Progenitor cell of endocrine pancreas (in vitro differentiated cells): ENCODE results near the gene TRIM62. TPM values are rescaled to one million over a fixed set of nuclear protein-coding genes. Genes with fewer than 3 reads are reported as not detected.

Experiments
- DNase-seq: peaks from one replicate; pipeline ENCODE4 v3.0.0; 2021; ENCODE audit warnings: low spot score; ENCODE audit not compliant: unreplicated experiment
- H3K27ac Mint-ChIP-seq: 2 replicates; pipeline ENCODE4 v1.8.0; 2021; ENCODE audit warnings: mild to moderate bottlenecking, moderate library complexity, mixed read lengths
- H3K27me3 Mint-ChIP-seq: 2 replicates; pipeline ENCODE4 v1.8.0; 2021; ENCODE audit warnings: mixed read lengths
- H3K36me3 Mint-ChIP-seq: 2 replicates; pipeline ENCODE4 v1.8.0; 2022; ENCODE audit warnings: mixed read lengths; ENCODE audit not compliant: insufficient read depth
- H3K4me1 Mint-ChIP-seq: 2 replicates; pipeline ENCODE4 v1.8.0; 2021; ENCODE audit warnings: low read depth, mixed read lengths
- H3K4me3 Mint-ChIP-seq: 2 replicates; pipeline ENCODE4 v1.8.0; 2021; ENCODE audit warnings: low read depth, mild to moderate bottlenecking, moderate library complexity, mixed read lengths
- H3K9me3 Mint-ChIP-seq: 2 replicates; pipeline ENCODE4 v1.8.0; 2021; ENCODE audit warnings: low read depth, mixed read lengths
- total RNA-seq: library from RNA; stranded (reverse); gene quantifications from 2 replicates; pipeline ENCODE4 v1.2.1, GENCODE V29; 2021
- TF ChIP-seq, protein P1 (sequence below): fragments of 200-600 bp; sonication (generic); IDR thresholded peaks from one replicate; pipeline ENCODE4 v1.5.0; 2021; ENCODE audit warnings: antibody characterized with exemption, mild to moderate bottlenecking; ENCODE audit not compliant: unreplicated experiment

The TRIM62 gene
- total RNA-seq, 1 donor from 2014 or later = 7.4 TPM

DNA sequence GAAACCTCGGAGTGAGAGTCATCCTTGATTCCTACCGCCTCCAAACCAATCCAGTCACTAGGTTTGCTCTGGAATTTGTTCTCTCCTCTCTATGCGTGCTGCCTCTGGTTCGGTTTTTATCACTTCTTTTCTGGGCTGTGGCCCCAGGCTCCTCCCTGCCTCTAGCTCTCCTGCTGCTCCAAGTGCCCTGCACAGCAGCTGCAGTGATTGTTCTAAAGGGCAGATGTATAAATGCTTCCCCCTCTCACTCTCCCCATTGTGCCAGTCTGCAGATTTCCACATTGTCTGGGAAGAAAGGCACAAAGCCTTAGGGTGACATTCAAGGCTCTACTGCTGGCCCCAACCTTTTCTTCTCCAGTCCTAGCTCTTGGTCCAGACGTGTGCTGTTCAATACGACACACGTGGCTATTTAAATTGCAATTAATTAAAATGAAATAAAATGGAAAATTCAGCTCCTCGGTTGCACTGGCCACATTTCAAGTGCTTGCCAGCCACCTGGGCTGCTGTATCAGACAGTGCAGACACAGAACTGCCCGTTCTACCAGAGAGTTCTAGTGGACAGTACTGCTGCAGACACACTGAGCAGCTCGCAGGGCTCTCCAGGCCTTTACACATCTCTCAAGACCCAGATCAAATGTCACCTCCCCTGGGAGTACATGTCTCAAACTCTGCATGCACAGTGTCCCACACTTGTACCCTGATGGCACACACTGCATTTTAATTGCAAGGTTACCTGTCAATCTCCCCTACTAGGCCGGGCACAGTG lies 12.4 kb downstream of the TRIM62 start:
- Mint-ChIP-seq H3K27ac (no peak overlapping the region), H3K36me3 (peaks cover 9% of the 10 kb centered on the region), H3K9me3 (peaks cover 3% of the 10 kb centered on the region), H3K4me3 (no peak overlapping the region), H3K27me3 (no peaks in the 10 kb centered on the region), H3K4me1 (peaks cover 2% of the 10 kb centered on the region)
- TF ChIP-seq, protein P1, sequence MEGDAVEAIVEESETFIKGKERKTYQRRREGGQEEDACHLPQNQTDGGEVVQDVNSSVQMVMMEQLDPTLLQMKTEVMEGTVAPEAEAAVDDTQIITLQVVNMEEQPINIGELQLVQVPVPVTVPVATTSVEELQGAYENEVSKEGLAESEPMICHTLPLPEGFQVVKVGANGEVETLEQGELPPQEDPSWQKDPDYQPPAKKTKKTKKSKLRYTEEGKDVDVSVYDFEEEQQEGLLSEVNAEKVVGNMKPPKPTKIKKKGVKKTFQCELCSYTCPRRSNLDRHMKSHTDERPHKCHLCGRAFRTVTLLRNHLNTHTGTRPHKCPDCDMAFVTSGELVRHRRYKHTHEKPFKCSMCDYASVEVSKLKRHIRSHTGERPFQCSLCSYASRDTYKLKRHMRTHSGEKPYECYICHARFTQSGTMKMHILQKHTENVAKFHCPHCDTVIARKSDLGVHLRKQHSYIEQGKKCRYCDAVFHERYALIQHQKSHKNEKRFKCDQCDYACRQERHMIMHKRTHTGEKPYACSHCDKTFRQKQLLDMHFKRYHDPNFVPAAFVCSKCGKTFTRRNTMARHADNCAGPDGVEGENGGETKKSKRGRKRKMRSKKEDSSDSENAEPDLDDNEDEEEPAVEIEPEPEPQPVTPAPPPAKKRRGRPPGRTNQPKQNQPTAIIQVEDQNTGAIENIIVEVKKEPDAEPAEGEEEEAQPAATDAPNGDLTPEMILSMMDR = no peak
- no peak for DNase-seq

DNA sequence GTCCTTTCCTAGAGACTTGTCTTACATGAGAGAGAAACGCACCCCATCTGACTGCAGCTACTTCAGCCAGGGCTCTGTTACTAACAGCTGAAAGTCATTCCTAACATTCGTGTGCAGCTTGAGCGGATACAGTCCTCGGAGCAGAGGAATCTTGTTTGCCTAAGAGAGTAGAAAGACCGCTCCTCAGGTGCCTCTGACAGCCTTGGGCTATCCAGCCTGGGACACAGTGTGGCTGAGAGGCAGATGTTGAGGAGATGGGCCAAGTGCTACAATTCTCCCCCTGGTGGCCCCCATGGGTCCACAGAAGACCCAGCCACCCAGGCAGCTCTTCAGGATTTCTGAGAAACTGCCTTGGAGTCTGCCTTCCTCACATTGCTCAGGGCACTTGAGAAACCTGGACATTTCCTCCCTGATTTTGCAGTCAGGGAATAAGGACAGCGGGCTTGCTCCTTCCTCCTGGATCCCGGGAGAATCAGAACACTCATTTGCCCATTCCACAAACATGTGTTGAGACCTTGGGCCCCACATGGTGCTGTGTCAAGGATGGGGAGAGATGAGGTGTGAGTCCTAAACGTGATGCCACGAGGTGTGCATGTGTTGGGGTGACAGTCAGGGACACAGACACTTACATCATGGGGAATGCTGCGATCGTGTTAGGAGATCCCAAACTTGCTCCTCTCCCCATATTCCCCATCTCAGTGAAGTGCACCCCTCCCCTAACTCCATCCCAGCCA lies 13.1 kb downstream of the TRIM62 start:
- Mint-ChIP-seq H3K4me3 (no peak overlapping the region), H3K27me3 (no peaks in the 10 kb centered on the region), H3K4me1 (peaks cover 4% of the 10 kb centered on the region), H3K9me3 (peaks cover 3% of the 10 kb centered on the region), H3K36me3 (peaks cover 9% of the 10 kb centered on the region), H3K27ac (no peak overlapping the region)
- TF ChIP-seq, protein P1 = no peak
- no peak for DNase-seq

DNA sequence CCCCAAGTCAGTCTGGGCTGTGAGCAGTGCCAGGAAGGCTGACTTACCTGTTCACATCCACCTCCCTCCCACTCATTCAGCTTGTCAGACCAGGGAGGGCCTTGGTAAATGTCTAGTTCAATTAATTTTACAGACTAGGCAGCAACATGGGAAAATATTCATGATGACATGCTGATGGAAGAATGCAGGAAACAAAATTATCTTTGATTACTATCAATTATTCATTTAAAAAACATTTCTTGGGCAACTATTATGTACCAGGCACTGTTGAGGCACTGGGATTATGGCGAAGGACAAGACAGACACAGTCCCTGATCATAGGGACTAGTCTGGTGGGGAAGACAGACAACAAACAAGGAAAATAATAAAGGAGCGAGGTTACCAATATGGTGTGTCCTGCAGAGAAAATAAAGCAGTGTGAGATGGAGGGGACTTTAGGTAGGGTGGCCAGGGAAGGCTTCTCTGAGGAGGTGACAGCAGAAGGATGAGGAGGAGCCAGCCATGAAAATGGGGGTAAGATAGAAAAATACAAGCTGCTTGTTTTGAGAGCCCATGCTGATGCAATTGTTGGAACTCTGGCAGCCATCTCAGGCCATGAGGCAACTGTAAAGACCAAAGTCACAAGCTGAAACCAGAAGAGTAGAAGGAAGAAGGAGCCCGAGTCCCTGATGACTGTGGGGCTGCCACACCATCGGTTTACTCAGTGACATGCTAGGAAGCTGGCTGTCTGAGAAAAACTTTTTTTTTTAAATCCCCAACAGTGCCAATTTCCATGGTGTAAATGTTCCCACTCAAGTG lies 14.0 kb downstream of the TRIM62 start:
- TF ChIP-seq, protein P1 = no peak
- H3K27ac Mint-ChIP-seq = no peak overlapping the region
- no peak overlapping the region for H3K4me3 Mint-ChIP-seq
- H3K36me3 Mint-ChIP-seq = peaks cover 9% of the 10 kb centered on the region
- no peak for DNase-seq
- peaks cover 3% of the 10 kb centered on the region for H3K9me3 Mint-ChIP-seq
- no peaks in the 10 kb centered on the region for H3K27me3 Mint-ChIP-seq
- H3K4me1 Mint-ChIP-seq = peaks cover 5% of the 10 kb centered on the region

DNA sequence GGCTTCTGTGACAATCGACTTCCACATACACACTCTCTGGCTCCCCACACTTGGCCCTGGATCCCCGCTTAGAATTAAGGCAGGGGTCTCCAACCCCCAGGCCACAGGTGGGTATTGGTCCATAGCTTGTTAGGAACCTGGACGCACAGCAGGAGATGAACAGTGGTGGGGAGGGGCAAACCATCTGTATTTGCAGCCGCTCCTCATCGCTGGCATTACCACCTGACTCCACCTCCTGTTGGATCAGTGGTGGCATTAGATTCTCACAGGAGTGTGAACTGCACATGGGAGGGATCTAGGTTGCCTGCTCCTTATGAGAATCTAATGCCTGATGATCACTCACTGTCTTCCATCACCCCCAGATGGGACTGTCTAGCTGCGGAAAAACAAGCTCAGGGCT lies 16.0 kb downstream of the TRIM62 start:
- peaks cover 4% of the 10 kb centered on the region for H3K4me1 Mint-ChIP-seq
- H3K27me3 Mint-ChIP-seq = peaks cover 2% of the 10 kb centered on the region
- H3K9me3 Mint-ChIP-seq = peaks cover 3% of the 10 kb centered on the region
- no peak for DNase-seq
- TF ChIP-seq, protein P1 = no peak
- H3K36me3 Mint-ChIP-seq = peaks cover 9% of the 10 kb centered on the region
- no peak overlapping the region for H3K27ac Mint-ChIP-seq
- no peak overlapping the region for H3K4me3 Mint-ChIP-seq

DNA sequence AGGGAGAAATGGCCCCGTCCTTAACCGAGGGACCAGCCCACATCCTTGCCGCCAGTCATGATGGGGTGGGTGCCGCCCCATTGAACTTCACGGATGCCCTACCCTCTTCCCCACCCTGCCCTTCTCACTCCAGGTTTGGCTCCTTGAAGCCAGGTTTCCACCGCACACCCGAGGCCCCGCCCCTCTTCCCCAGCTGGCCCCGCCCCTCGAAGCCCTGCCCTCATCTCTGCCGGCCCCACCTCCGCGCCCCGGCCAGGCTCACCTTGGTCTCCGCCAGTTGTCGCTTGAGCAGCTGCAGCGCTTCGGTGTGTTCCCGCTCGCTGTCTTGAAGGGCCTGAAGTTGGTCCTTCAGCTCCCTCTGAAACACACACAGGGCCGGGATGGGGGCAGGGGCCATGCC lies 16.6 kb downstream of the TRIM62 start:
- H3K4me1 Mint-ChIP-seq = peaks cover 4% of the 10 kb centered on the region
- TF ChIP-seq, protein P1 = no peak
- H3K27ac Mint-ChIP-seq = no peak overlapping the region

More for the DNA sequence above, 16.6 kb downstream of the TRIM62 start:
- no peak for DNase-seq
- Mint-ChIP-seq H3K9me3 (peaks cover 3% of the 10 kb centered on the region), H3K27me3 (peaks cover 2% of the 10 kb centered on the region), H3K36me3 (peaks cover 9% of the 10 kb centered on the region), H3K4me3 (no peak overlapping the region)
